Glomerular endothelial cell (primary cell): ENCODE data around the gene PRR23C. TPM values are rescaled to one million over a fixed set of nuclear protein-coding genes. Genes with fewer than 3 reads are reported as not detected.
"Not testable (repeated sequence)": the region's sequence is repeated elsewhere in the genome, so short reads cannot be mapped to it uniquely, and the experiment has no call there.

Experiments
- DNase-seq: peaks from one replicate; pipeline ENCODE4 v3.0.0-alpha.2; 2011; ENCODE audit warnings: low read depth, low spot score; ENCODE audit errors: extremely low read depth
- total RNA-seq: library from RNA; depleted of rRNA; stranded (reverse); fragments of >200 nt; gene quantifications from 2 replicates; pipeline ENCODE4 v1.2.3, GENCODE V29; 2015

PRR23C gene
- total RNA-seq, result not detected in 2 replicates

DNA sequence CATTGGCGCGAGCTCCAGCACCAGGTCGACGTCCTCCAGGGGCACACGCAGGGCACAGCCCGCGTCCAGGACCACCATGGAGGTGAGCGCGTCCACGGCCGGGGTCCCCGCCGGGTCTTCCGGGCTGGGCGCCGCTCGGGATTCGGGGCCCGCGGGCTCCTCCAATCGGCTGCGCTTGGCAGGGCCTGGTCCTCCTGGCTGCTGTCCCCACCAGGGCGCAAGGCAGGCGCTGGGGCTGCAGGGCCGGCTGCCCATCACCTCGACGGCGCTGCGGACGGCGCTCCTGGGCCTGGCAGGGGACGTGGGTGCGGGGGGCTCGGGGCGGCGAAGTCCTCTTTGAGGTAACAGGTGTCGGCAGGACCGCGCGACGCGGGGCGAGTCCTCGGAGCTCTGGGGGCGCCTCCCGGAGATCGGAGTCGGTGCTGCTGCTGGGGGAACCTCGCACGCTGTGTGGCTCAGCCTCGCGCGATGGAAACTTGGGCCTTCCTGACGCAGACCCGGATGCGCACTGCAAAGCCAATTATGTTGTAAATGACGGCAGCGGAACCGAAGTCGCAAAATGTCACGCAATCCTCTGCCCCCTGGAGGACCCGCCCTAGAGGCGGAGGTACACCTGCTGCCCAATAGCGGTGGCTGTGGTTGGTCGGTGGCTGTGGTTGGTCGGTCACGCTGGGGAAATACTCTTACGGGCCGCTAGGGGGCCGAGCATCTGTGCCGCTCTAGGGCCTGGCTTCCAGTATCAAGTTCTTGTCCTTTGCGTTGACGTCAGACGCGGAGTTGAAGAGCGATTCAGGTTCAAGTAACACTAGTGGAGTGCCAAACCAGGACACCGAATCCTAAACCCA is at the start of gene PRR23C:
TSS of gene PRR23C (minus strand) at position 527 of the 845 bp plus-strand sequence. CDS start at position 255, 272 bp downstream.
- no peak for DNase-seq

DNA sequence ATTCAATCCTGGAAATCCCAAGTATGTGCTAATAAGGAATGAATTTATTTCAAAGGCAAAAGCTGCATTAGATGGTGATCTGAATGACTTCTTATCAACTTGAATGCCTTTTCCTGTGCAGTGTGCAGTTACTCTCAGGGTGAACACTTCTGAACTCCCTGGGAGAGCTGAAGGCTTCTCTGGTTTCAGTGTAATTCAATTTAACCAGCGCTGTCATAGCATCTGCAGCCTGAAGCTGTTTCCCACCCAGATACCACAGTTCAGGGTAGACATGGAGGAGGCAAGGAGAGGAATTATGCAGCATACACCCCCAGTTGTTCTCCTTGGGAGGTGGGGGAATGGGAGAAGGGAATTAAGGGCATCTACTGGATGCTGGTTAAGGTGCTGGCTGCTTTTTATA is 49.1 kb upstream of the PRR23C start:
- DNase-seq, result no peak

DNA sequence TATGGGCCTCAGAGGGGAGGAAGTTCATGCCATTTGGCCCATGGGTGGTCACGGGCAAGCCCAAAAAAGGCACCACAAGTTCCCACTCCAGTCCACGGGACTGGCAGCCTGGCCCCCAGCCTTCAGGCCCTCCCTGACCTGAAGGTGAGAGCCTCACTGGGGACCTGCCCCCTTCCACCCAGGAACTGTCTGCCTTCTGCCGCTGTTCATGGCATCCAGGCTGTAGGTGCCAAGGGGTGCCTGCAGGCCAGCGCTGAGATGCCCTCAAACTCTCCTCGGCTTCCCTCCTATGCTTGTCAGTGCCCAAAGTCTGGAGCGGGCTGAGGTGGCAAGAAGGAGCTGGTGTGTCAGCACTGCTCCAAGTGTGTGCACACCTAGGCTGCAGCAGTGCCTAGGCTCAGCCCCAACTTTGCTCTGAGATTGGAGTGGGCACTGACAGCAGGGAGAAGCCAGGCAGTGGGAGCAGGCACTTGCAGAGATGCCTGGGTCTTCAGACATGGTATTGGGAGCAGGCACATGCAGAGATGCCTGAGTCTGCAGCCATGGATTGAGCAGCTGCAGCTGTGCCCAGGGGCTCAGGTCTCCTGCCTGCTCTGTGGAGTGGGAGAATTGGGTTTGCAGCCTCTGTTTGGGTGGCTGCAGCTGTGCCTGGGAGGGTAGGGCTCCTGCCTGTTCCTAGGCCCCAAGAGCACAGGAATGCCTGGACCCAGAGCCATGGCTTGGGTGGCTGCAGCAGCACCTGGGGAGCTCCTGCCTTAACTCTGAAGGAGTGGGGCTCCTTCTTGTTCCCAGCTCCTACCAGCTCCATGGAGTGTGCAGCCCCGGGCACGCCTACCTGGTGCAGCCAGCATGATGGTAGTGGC is 44.0 kb upstream of the PRR23C start:
- DNase-seq, result no peak

DNA sequence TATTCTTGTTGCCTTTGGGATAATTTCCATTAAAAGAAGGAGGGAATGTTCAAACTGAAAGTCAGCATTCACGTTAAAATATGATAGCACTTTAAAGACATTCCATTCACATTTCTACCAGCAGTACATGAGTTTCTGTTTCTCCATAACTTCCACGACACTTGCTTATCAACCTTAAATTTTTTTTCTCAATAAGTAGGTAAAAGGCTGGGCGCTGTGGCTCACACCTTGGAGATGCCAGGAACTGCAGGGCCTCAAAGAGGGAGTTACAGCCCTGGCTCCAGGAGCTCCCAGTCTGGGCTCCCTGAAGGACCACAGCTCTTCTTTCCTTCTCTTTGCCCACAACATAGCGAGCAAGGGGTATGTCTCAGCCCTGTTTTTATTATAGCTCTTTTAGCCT is 42.9 kb upstream of the PRR23C start:
- no peak for DNase-seq

DNA sequence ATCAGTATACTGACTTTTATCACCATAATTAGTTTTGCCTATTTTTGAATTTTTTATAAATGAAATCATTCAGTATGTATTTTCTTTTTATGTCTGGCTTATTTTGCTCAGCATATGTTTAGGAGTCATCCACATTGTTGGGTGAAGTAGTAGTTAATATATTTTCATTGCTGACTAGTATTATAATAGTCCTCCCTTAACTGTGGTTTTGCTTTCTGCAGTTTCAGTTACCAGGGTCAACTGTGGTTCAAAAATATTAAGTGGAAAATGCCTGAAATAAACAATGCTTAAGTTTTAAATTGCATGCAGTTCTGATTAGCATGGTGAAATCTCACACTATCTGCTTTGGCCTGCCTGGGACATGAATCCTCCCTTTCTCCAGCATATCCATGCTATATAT is 39.5 kb upstream of the PRR23C start:
- DNase-seq, result no peak

DNA sequence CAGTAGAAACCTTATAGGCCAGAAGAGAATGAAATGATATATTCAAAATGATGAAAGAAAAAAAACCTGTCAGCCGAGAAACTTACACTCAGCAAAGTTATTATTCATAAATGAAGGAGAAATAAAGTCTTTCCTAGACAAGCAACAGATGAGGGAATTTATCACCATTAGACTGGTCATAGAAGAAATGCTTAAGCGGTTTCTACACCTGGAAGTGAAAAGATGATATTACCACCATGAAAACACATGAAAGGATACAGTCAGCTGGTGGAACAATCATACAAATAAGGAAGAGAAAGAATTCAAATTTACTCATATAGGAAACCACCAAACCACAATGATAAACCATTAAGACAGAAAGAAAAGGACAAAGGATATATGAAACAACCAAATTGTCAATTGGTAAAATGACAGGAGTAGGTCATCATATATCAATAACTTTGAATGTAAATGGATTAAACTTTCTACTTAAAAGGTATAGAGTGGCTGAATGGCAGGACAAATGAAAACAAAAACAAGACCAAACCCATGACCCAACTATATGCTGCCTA is 29.9 kb upstream of the PRR23C start:
- no peak for DNase-seq

DNA sequence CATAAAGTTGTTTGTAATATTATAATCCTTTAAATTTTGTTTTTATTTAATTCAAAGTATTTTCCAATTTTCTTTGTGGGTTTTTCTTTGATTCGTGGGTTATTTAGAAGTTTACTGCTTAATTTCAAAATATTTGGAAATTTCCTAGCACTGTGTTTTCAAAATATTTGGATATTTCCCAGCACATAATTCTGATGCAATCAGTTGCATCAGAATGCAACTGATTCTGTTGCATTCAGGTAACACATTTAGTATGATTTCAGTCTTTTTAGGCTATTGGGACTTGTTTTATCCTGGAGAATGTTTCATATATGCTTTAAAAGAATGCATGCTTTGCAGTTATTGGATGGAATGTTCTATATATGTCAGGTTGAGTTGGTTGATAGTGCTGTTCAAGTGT is 18.2 kb upstream of the PRR23C start:
- DNase-seq, result no peak

DNA sequence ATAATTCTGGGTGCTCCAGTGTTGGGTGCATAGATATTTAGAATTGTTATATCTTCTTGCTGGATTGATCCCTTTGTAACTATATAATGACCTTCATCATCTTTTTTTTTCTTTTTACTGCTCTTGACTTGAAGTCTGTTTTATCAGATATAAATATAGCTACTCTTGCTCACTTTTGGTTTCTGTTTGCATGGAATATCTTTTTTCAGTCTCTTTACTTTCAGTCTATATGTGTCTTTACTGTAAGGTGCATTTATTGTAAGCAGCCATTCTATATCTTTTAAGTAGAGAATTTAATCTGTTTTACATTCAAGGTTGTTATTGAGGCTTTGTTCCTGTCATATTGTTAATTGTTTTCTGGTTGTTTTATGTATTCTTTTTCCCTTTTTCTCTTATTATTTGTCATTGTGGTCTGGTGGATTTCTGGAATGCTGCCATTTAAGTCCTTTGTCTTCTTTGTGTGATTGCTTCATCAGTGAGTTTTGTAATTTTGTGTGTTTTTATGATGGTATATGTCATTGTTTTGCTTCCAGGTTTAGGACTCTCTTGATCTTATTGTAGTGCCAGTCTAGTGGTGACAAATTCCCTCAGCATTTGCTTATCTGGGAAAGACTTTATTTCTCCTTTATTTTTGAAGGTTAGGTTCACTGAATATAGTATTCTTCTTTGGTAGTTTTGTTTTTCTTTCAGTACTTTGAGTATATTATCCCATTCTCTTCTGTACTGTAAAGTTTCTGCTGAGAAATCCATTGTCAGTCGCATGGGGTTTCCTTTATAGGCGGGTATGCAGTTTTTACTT is 8.3 kb upstream of the PRR23C start:
- DNase-seq, result no peak

DNA sequence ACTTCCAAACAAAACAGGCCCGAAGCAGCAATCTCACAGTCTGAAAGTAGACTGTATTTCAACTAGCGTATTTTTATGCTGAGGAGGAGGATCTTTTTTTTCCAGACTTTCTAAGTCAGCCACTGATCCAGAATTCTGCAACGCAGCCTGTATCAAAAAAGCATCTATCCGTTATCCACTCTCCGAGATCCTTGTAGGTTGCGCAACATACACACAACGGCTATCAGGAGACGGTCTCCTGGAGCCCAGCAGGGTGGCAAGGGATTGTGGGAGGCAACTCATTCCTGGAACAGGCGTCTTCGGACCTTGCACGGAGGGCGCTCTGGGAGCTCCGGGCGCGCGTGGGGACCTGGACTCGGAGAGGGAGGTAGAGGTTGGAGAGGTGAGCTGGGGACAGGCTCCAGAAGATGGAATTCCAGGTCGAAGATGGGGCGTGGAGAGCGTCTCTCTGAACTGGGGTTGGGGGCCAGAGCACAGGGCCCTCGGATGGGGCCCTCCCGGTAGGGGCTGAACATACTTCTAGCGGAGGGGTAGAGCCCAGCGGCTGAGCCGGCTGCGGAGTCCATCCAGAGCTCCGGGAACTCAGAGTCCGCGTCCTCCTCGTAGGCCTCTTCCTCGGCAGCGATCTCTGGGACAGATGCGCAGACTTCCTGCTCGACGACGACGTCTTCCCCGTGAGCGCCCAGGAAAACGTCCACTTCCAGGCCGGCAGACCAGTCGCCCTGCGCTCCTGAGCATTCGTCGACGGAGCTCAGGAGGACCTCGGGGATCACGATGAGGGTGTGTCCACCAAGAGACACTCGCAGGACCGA is 932 bp downstream of the PRR23C start:
- no peak for DNase-seq

DNA sequence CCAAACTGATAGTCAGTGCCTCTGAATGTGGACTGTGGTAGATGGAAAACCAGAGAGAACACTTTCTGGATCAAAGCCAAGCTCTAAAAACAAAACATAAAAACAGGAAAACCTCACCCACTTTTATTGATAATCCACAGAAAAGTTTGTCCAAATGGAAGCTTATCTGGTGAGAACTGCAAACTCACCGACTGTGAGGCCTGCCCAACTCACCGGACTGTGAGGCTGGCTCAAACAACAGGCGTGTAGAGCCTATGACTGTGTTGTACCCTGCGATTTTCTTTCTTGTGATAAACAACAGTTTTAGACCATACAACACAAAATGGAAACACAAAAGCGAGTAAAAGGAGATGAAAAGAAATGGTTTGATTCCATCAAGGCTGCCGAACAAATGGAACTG is 7.2 kb downstream of the PRR23C start:
- DNase-seq, result no peak

DNA sequence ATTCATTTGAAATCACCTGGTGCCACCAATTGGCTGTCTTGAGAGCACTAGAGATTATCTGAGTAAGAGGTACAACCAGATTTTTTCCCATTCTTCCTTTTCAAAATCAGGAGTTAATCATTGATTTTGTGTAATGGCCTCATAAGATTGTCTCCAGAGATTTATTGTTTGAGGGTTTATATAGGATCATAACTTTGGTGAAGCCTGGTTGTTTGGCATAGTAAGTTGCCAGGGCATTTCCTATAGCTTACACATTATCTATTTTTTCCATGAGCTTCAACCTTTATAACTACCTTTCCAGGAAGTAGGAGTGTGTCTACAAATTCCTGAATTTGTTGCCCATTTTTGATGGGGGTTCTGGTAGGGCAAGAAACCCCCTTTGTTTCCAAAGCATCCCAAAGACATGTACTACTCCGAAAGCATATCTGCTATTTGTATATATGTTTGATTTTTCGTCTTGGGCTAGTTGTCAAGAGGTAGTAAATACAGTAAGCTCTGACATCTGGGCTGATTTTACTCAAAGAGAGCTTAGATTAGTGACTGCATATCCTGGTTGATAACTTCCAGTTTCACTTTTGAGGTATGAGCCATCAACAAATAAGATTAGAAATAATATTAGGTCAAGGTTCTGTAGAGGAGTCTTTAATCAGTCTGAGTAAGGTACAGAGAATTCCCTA is 12.2 kb downstream of the PRR23C start:
- no peak for DNase-seq

DNA sequence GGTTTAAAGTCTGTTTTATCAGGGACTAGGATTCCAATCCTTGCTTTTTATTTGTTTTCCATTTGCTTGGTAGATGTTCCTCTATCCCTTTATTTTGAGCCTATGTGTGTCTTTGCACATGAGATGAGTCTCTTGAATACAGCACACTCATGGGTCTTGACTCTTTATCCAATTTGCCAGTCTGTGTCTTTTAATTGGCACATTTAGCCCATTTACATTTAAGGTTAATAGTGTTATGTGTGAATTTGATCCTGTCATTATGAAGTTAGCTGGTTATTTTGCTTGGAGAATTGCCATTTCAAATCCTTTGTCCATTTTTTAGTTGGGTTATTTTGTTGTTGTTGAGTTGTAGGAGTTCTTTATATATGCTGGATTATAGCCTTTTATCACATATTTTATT is 14.1 kb downstream of the PRR23C start:
- DNase-seq, result not testable (repeated sequence)

DNA sequence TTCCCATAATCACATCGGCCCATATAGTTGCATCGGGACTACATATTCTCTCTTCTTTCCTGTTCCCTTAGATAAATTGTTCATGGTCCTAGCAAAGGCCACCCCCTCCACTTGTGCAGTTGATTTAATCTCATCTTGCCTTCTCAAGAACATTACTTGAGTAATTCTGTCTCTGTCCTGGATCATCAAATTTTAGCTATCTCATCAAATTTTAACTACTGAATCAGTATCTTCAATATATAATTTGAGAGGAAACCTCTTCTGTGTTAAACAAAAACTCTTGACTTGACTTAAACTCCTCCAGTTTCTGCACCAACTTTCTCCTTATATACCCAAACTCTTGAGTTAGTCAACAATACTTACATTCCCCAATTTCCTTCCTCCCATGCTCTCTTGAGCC is 19.7 kb downstream of the PRR23C start:
- no peak for DNase-seq

DNA sequence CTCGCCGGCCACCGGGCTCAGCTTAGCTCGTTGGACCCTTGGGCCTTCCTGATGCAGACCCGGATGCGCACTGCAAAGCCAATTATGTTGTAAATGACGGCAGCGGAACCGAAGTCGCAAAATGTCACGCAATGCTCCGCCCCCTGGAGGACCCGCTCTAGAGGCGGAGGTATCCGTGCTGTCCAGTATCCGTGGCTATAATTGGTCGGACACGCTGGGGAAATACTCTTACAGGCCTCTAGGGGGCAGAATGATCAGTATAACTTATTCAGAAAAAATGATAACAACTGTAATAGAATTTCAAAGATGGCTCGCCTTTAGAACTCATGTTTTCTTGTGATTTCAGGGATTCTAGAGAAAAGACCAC is 23.8 kb downstream of the PRR23C start, which contains the start of gene PRR23B:
TSS of gene PRR23B (minus strand) at position 59 of the 367 bp plus-strand sequence. CDS start 265 bp downstream, outside the sequence.
- DNase-seq, result no peak

DNA sequence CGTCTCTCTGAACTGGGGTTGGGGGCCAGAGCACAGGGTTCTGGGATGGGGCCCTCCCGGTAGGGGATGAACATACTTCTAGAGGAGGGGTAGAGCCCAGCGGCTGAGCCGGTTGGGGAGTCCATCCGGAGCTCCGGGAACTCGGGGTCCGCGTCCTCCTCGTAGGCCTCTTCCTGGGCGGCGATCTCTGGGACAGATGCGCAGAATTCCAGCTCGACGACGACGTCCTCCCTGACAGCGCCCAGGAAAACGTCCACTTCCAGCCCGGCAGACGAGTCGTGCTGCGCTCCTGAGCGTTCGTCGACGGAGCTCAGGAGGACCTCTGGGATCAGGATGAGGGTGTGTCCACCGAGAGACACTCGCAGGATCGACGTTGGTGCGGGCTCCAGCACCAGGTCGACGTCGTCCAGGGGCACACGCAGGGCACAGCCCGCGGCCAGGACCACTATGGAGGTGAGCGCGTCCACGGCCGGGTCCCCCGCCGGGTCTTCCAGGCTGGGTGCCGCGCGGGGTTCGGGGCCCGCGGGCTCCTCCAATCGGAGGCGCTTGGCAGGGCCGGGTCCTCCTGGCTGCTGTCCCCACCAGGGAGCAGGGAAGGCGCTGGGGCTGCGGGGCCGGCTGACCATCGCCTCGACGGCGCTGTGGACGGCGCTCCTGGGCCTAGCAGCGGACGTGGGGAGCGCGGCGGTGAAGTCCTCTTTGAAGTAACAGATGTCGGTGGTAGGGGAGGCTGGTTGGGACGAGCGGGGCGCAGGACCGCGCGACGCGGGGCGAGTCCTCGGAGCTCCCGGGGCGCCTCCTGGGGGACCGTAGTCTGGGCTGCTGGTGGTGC is 24.4 kb downstream of the PRR23C start:
- DNase-seq, result no peak

DNA sequence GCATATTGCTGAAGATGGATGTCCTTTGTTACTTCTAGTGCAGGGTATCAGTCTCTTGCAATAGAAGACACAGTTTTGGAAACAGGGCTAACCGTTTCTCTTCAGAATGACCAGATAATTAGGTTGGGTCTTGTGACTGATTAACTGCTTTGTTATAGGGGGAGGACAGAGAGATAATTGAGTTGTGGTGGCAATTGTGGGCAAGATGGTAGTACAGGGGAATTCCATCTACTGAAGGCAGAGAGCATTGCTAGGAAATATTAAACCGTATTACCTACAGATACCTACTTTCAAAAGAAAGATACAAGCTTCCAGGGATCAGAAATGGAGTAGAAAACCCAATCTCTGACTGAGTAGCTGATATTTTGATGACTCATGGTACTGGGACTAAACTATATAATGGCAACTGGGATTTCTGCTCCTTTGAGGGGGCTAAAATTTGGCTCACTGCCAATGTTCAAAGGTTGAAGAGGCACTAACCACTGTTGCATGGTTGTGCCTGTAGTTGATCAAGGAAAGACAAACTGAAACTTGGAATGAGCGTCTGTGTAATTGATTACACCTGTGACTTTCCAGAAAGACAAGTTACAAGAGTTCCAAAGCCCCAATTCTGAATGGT is 28.2 kb downstream of the PRR23C start:
- DNase-seq, result no peak

DNA sequence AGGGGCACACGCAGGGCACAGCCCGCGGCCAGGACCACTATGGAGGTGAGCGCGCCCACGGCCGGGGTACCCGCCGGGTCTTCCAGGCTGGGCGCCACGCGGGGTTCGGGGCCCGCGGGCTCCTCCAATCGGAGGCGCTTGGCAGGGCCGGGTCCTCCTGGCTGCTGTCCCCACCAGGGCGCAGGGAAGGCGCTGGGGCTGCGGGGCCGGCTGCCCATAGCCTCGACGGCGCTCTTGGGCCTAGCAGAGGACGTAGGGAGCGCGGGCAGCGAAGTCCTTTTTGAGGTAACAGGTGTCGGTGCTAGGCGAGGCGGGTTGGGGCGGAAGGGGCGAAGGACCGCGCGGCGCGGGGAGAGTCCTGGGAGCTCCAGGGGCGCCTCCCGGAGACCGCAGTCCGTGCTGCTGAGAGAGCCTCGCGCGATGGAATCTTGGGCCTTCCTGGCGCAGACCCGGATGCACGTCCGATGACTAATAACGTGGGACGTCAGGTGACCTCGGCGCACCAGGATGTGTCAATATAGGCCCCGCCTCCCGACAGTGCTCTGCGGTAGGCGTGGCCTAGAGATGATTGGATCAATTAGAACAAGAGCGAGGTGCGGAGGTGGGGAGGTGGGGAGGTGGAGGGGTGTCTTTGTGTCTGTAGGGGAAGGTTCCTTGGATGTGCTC is 38.5 kb downstream of the PRR23C start, which contains the start of gene PRR23A:
TSS of gene PRR23A (minus strand) at position 218 of the 666 bp plus-strand sequence. CDS start at position 218, 0 bp downstream.
- no peak for DNase-seq
